Measurements from ENCODE around the gene ADAMTSL1.

GRCh38 chr9:18639911-18640310, 166.0 kb downstream of the ADAMTSL1 start:
- TF ChIP-seq POLR2AphosphoS5 (IDR thresholded peaks at IDR 0.05; ENCODE audit: low read depth, low read length), result no peak
- no peak for TF ChIP-seq CTCF (IDR thresholded peaks at IDR 0.05 in 2 of 3, conservative IDR thresholded peaks at IDR 0.05 in 1 of 3; ENCODE audit: borderline replicate concordance in 1 of 3, insufficient read depth in 1 of 3, low read depth in 2 of 3, low read length in 2 of 3)
- TF ChIP-seq MAX (IDR thresholded peaks at IDR 0.05), result no peak
- no peak for TF ChIP-seq ZBTB33 (IDR thresholded peaks at IDR 0.05; ENCODE audit: extremely low read depth, insufficient replicate concordance, low read length)
- TF ChIP-seq POLR2A (IDR thresholded peaks at IDR 0.05; ENCODE audit: borderline replicate concordance, extremely low read depth, insufficient read depth, insufficient read length), result no peak
- TF ChIP-seq EZH2phosphoT487 (IDR thresholded peaks at IDR 0.05; ENCODE audit: borderline replicate concordance), result no peak
